HG02678 (cell line): ENCODE measurements around the gene KCTD17.

Experiments used
- ATAC-seq: cut with Tn5 transposase; IDR thresholded peaks from one replicate; pipeline ENCODE4 v1.9.1; 2021; ENCODE audit warnings: mild to moderate bottlenecking, moderate library complexity; ENCODE audit not compliant: unreplicated experiment

Gene KCTD17

GRCh38 chr22:37075822-37076433 is 24.4 kb downstream of the KCTD17 start:
- no peak for ATAC-seq

- no peak for ATAC-seq
Measured at GRCh38 chr22:37077802-37078448, 26.4 kb downstream of the KCTD17 start.

GRCh38 chr22:37079158-37079557 is 27.6 kb downstream of the KCTD17 start:
- no peak for ATAC-seq

- no peak for ATAC-seq
Measured at GRCh38 chr22:37079668-37080171, 28.2 kb downstream of the KCTD17 start.

- no peak for ATAC-seq
Measured at GRCh38 chr22:37080438-37080837, 28.9 kb downstream of the KCTD17 start.

- no peak for ATAC-seq
Measured at GRCh38 chr22:37080838-37081237, 29.3 kb downstream of the KCTD17 start.

- no peak for ATAC-seq
Measured at GRCh38 chr22:37082251-37082873, 30.8 kb downstream of the KCTD17 start.

GRCh38 chr22:37083914-37084313 is 32.4 kb downstream of the KCTD17 start:
- no peak for ATAC-seq

- no peak for ATAC-seq
Measured at GRCh38 chr22:37084385-37084784, 32.8 kb downstream of the KCTD17 start.

GRCh38 chr22:37086184-37086583 is 34.6 kb downstream of the KCTD17 start:
- ATAC-seq, result no peak

GRCh38 chr22:37088108-37088605 is 36.6 kb downstream of the KCTD17 start:
- ATAC-seq, result no peak

GRCh38 chr22:37088750-37089408 is 37.3 kb downstream of the KCTD17 start:
- no peak for ATAC-seq

- no peak for ATAC-seq
Measured at GRCh38 chr22:37089434-37089833, 37.9 kb downstream of the KCTD17 start.

GRCh38 chr22:37090920-37091695 is 39.6 kb downstream of the KCTD17 start:
- no peak for ATAC-seq

GRCh38 chr22:37091994-37092393 is 40.5 kb downstream of the KCTD17 start:
- ATAC-seq, result no peak

- ATAC-seq, result no peak
Measured at GRCh38 chr22:37092997-37093396, 41.5 kb downstream of the KCTD17 start.

GRCh38 chr22:37094239-37094638 is 42.7 kb downstream of the KCTD17 start:
- ATAC-seq, result no peak

GRCh38 chr22:37095113-37095512 is 43.6 kb downstream of the KCTD17 start:
- no peak for ATAC-seq

- ATAC-seq, result no peak
Measured at GRCh38 chr22:37097346-37097745, 45.8 kb downstream of the KCTD17 start.

- no peak for ATAC-seq
Measured at GRCh38 chr22:37098976-37099591, 47.5 kb downstream of the KCTD17 start.
